Uterus (tissue), 2 donors: ENCODE measurements around the gene MS4A12.

Experiments
- POLR2A ChIP-seq, 2 donors: fragments of 450-650 bp; IDR thresholded peaks; one replicate each; pipeline ENCODE4 v1.6.1; 2016; ENCODE audit warnings: antibody characterized with exemption in 2 of 2, mild to moderate bottlenecking in 1 of 2, moderate library complexity in 1 of 2
- TF ChIP-seq, protein P1 (sequence below), 4 experiments: fragments of 200-600 bp in 2 of 4; fragments of 450-650 bp in 2 of 4; sonication (generic) in 2 of 4; IDR thresholded peaks; one replicate each; pipeline ENCODE4 v1.5.1; 2016 to 2019; ENCODE audit warnings: antibody characterized with exemption in 4 of 4, mild to moderate bottlenecking in 2 of 4, moderate library complexity in 1 of 4

DNA sequence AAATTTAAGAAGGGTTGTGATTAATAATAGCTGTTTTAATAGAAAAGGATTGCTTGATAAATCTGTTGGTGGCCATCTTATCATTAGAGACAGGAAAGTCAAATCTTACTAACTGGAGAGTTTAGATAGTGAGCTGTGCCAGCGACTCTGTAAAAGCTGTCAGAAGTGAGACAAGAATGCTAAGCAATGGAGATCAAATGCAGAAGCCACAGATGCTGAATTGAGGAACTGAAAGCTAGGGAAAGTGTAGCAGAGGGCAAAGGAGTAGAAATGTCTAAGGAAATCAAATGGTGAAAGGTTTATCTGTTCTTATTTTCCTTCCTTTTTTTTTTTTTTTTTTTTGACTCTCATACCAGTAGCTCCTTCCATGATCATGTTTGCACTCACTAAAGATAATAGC, 36.4 kb downstream of the MS4A12 start:
- TF ChIP-seq, protein P1, sequence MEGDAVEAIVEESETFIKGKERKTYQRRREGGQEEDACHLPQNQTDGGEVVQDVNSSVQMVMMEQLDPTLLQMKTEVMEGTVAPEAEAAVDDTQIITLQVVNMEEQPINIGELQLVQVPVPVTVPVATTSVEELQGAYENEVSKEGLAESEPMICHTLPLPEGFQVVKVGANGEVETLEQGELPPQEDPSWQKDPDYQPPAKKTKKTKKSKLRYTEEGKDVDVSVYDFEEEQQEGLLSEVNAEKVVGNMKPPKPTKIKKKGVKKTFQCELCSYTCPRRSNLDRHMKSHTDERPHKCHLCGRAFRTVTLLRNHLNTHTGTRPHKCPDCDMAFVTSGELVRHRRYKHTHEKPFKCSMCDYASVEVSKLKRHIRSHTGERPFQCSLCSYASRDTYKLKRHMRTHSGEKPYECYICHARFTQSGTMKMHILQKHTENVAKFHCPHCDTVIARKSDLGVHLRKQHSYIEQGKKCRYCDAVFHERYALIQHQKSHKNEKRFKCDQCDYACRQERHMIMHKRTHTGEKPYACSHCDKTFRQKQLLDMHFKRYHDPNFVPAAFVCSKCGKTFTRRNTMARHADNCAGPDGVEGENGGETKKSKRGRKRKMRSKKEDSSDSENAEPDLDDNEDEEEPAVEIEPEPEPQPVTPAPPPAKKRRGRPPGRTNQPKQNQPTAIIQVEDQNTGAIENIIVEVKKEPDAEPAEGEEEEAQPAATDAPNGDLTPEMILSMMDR (IDR thresholded peaks at IDR 0.05): no peak
- TF ChIP-seq POLR2A (IDR thresholded peaks at IDR 0.05): no peak
